Measurements from ENCODE around the gene MRM2. TPM values are rescaled to one million over a fixed set of nuclear protein-coding genes. Genes with fewer than 3 reads are reported as not detected.
A peak's percentile ranks its signal among the peaks of the same experiment; 100 is the strongest.

MRM2 gene
- total RNA-seq, 6 donors from 2014 or later: 9.4 to 27.0 (median 23.0) TPM

DNA sequence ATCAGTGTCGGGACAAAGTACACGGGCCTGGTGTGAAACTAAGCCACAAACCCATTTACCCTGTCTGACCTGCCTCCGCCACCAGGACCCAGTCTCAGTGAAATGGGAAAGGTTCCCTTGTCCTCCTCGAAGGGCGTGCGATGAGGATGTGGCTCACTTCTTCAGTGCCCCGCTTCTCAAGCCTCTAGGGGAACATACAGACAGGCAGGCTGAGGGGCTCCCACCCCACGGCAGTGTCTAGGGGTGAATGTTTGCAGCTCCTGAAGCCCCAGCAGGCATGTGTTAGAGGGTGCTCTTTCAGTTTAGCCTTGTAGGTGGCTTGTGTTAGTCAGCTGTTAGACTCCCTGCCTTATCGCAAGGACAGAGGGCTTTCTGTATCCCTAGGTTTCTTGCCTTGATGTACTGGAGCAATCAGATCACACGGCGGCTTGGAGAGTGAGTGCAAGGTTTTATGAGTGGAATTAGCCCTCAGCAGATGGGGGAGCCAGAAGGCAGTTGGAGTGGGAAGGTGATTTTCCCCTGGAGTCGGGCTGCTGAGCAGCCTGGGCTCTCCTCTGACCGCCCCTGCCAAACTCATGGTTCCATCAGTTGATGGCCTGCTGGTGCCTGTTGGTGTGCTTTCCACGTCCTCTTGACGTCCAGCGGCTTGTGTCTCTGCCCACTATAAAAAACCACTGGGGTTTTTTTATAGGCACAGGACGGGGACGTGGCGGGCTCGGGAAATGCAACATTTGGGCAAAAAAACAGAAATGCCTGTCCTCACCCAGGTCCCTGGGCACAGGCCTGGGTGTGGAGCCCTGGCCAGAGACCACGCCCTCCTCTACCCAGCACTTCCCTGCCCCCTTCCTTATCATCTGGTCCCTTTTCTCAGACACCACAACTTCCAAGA is 780 bp upstream of the MRM2 start:
- WGBS, 2 donors: 35 to 40% methylated on average over 21 of the region's 21 CpGs
- H3K36me3 ChIP-seq: peaks cover 0 to 18% (median 14%) of the 10 kb centered on the region in 4 donors
- H3K4me1 ChIP-seq: peaks cover 8 to 48% (median 30%) of the 10 kb centered on the region in 4 donors
- peak overlapping the region; percentile 84 to 100 (median 92) for H3K4me3 ChIP-seq
- H3K27ac ChIP-seq: peak overlapping the region in 3 of 4 donors; percentile 76 to 85 (median 76)
- H3K9me3 ChIP-seq: no peaks in the 10 kb centered on the region
- TF ChIP-seq, protein P1, sequence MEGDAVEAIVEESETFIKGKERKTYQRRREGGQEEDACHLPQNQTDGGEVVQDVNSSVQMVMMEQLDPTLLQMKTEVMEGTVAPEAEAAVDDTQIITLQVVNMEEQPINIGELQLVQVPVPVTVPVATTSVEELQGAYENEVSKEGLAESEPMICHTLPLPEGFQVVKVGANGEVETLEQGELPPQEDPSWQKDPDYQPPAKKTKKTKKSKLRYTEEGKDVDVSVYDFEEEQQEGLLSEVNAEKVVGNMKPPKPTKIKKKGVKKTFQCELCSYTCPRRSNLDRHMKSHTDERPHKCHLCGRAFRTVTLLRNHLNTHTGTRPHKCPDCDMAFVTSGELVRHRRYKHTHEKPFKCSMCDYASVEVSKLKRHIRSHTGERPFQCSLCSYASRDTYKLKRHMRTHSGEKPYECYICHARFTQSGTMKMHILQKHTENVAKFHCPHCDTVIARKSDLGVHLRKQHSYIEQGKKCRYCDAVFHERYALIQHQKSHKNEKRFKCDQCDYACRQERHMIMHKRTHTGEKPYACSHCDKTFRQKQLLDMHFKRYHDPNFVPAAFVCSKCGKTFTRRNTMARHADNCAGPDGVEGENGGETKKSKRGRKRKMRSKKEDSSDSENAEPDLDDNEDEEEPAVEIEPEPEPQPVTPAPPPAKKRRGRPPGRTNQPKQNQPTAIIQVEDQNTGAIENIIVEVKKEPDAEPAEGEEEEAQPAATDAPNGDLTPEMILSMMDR (IDR thresholded peaks at IDR 0.05): peak in 1 of 6 experiments; percentile 9
- TF ChIP-seq POLR2AphosphoS5 (IDR thresholded peaks at IDR 0.05): no peak
- no peaks in the 10 kb centered on the region for H3K27me3 ChIP-seq
- ATAC-seq (ENCODE audit: low FRiP score in 2 of 2) (no peak), DNase-seq (no peak)

DNA sequence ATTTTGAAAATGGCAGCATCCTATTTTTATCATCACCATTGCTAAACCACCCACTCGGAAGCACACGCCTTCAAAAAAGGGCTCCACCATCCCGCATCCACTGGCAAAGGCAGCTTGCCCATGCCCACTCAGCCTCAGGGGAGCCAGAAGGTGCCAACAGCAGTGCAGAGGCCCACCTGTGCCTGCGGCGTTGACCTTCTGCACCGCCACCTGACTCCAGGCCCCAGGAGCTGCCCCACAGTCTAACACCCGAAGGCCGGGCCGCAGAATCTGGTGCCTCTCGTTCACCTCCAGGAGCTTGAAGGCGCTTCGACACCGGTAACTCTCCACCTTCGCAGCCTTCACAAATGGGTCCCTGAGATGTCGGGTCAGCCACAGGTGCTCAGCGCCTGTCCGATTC is 2.8 kb downstream of the MRM2 start:
- H3K27ac ChIP-seq: no peak overlapping the region
- TF ChIP-seq, protein P1 (IDR thresholded peaks at IDR 0.05): no peak
- no peak for TF ChIP-seq POLR2AphosphoS5 (IDR thresholded peaks at IDR 0.05)
- TF ChIP-seq EP300 (IDR thresholded peaks at IDR 0.05): no peak
- TF ChIP-seq POLR2A (IDR thresholded peaks at IDR 0.05): no peak
- no peaks in the 10 kb centered on the region for H3K27me3 ChIP-seq
- DNase-seq: peak in 1 of 2 donors; percentile 60
- no peaks in the 10 kb centered on the region for H3K9me3 ChIP-seq
- peaks cover 0 to 40% (median 25%) of the 10 kb centered on the region in 4 donors for H3K36me3 ChIP-seq
- H3K4me1 ChIP-seq: peaks cover 8 to 41% (median 24%) of the 10 kb centered on the region in 4 donors
- no peak for ATAC-seq (ENCODE audit: low FRiP score in 2 of 2)
- no peak overlapping the region for H3K4me3 ChIP-seq
- WGBS, 2 donors: 97% methylated on average over 17 of the region's 17 CpGs

DNA sequence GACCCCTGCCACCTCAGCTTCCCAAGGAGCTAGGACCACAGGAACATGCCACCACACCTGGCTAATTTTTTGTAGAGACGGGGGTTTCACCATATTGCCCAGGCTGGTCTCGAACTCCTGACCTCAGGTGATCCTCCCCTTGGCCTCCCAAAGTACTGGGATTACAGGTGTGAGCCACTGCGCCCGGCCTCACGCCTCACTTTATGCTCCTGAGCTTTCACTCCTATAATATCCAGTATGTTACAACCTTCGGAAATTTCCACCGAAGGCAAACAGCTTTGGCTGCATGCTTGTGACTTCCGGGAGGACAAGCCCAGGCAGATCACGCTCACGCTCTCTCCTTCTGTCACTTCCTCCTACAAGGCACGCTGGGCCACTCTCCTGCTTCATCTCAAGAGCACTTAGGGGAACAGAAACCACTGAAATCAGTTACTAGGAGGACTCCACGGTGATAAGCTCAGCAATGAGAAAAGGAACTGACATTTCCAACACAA is 4.8 kb downstream of the MRM2 start:
- DNase-seq: peak in 1 of 2 donors; percentile 93
- peaks cover 12 to 41% (median 25%) of the 10 kb centered on the region in 4 donors for H3K4me1 ChIP-seq
- no peaks in the 10 kb centered on the region for H3K9me3 ChIP-seq
- peak overlapping the region; percentile 68 to 87 (median 76) for H3K27ac ChIP-seq
- H3K4me3 ChIP-seq: no peak overlapping the region
- peaks cover 0 to 42% (median 25%) of the 10 kb centered on the region in 4 donors for H3K36me3 ChIP-seq
- no peaks in the 10 kb centered on the region for H3K27me3 ChIP-seq
- 55 to 69% methylated on average over 12 of the region's 12 CpGs for WGBS, 2 donors
- TF ChIP-seq EP300 (IDR thresholded peaks at IDR 0.05): peak in 1 of 4 donors; percentile 60
- TF ChIP-seq, protein P1 (IDR thresholded peaks at IDR 0.05): no peak
- TF ChIP-seq POLR2A (IDR thresholded peaks at IDR 0.05): peak in 1 of 4 donors; percentile 53
- peak; percentile 36 to 52 for TF ChIP-seq POLR2AphosphoS5 (IDR thresholded peaks at IDR 0.05)
- ATAC-seq (ENCODE audit: low FRiP score in 2 of 2): peak; percentile 59 to 75

DNA sequence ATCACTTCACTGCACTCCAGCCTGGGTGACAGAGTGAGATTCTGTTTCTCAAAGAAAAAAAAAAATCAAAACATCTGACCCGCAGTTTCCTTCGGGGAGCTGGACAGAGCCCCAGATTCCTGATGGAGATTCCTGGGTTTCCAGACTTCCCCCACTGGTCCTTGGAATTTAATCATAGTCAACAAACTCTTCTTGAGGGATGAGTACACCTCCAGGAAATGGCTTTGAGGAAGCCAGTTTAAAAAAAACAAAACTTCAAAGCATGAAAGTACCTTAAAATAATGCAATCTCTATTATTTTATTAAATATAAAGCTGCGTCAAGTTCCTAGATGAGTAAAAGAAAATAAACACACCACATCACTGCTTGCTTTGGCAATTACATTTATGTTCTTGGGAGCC is 8.1 kb downstream of the MRM2 start:
- ATAC-seq (ENCODE audit: low FRiP score in 2 of 2): no peak
- H3K4me1 ChIP-seq: peaks cover 20 to 39% (median 29%) of the 10 kb centered on the region in 4 donors
- H3K36me3 ChIP-seq: peaks cover 0 to 40% (median 23%) of the 10 kb centered on the region in 4 donors
- 79 to 86% methylated on average over 3 of the region's 3 CpGs for WGBS, 2 donors
- no peaks in the 10 kb centered on the region for H3K9me3 ChIP-seq
- H3K27ac ChIP-seq: no peak overlapping the region
- DNase-seq: no peak
- no peaks in the 10 kb centered on the region for H3K27me3 ChIP-seq
- TF ChIP-seq POLR2A (IDR thresholded peaks at IDR 0.05): no peak
- no peak for TF ChIP-seq EP300 (IDR thresholded peaks at IDR 0.05)
- H3K4me3 ChIP-seq: no peak overlapping the region

DNA sequence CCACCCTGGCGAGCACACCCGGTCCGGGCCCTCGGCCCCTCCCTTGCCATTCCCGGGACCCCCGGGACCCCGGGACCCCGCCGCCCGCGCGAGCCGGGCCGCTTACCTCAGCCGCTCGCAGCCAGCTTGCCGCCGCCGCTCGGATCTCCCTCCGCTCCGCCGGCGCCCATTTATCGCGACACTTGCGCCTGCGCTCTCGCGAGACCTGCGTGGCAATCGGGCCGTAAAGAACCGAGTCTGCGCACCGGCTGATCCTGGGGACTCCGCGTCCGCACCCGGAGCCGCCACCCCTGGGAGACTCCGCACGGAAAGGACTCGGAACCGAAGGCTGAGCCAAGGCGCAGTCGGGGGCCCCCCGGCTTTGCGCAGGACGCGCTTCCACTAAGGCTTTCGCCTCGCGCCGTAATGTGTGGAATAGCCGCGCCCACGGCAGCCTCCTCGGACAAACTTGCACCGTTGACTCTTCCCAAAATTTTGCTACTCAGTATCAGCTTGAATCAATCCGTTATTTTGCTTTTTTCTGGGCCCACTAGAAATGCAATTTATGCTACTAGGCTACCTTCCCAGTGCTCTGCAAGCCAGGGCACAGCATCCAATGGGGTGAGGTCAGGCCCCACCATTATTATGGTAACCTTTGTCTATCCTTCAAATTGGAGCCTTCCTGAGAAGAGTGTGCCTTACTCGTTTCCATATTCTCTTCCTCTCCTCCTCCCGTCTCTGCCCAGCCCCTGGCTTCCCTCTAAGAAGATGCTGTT is 9.1 kb downstream of the MRM2 start, which contains the start of gene MAD1L1:
TSS of gene MAD1L1 (minus strand) at position 180 of the 755 bp plus-strand sequence. CDS start 2,812 bp downstream, outside the sequence.
- H3K27me3 ChIP-seq: no peaks in the 10 kb centered on the region
- peaks cover 20 to 35% (median 28%) of the 10 kb centered on the region in 4 donors for H3K4me1 ChIP-seq
- WGBS, 2 donors: 0 to 1% methylated on average over 17 to 45 of the region's 63 CpGs
- peak within 1 kb of the TSS; percentile 75 to 88 (median 82) for H3K27ac ChIP-seq
- TF ChIP-seq EP300 (IDR thresholded peaks at IDR 0.05) (no peak), POLR2AphosphoS5 (IDR thresholded peaks at IDR 0.05) (peak; percentile 4 to 41), POLR2A (IDR thresholded peaks at IDR 0.05) (peak in 2 of 4 donors; percentile 16 to 65)
- TF ChIP-seq, protein P1 (IDR thresholded peaks at IDR 0.05): peak in 1 of 6 experiments; percentile 13
- peak within 1 kb of the TSS; percentile 57 to 98 (median 94) for H3K4me3 ChIP-seq
- ATAC-seq (ENCODE audit: low FRiP score in 2 of 2): peak; percentile 84 to 96
- no peaks in the 10 kb centered on the region for H3K9me3 ChIP-seq
- peak; percentile 86 to 98 for DNase-seq
- peaks cover 0 to 34% (median 17%) of the 10 kb centered on the region in 4 donors for H3K36me3 ChIP-seq

Data from upper lobe of left lung (tissue), 6 donors.